Thoracic aorta (tissue), 2 donors: ENCODE results near the gene SLC22A2. TPM values are rescaled to one million over a fixed set of nuclear protein-coding genes. Genes with fewer than 3 reads are reported as not detected.

Experiments
- ATAC-seq: fragments of 150-250 bp; one replicate; pipeline ENCODE4 v1.8.0; 2017; ENCODE audit warnings: low read depth; ENCODE audit not compliant: insufficient number of reproducible peaks, low FRiP score
- DNase-seq: peaks from one replicate; pipeline ENCODE4 v3.0.0-alpha.2; 2020; ENCODE audit warnings: low spot score
- H3K27ac ChIP-seq, 2 donors: fragments of 200-600 bp; sonication (generic); 1 replicate in 1 of 2; 2 replicates in 1 of 2; pipeline ENCODE4 v1.5.1; 2016; ENCODE audit warnings: mild to moderate bottlenecking in 2 of 2, moderate library complexity in 2 of 2
- H3K27me3 ChIP-seq: fragments of 200-600 bp; sonication (generic); replicated peaks from 2 replicates; pipeline ENCODE4 v1.6.0; 2016; ENCODE audit warnings: mild to moderate bottlenecking; ENCODE audit not compliant: insufficient read depth
- H3K36me3 ChIP-seq: fragments of 200-600 bp; sonication (generic); one replicate; pipeline ENCODE4 v1.5.1; 2016
- H3K4me1 ChIP-seq, 2 donors: fragments of 200-600 bp; sonication (generic); 1 replicate in 1 of 2; 2 replicates in 1 of 2; pipeline versions ENCODE4 v1.5.1 to v1.6.0; 2016; ENCODE audit warnings: low read depth in 2 of 2, mild to moderate bottlenecking in 1 of 2; ENCODE audit not compliant: control insufficient read depth in 1 of 2
- H3K4me3 ChIP-seq: fragments of 200-600 bp; sonication (generic); 2 replicates; pipeline ENCODE4 v1.5.1; 2016; ENCODE audit warnings: mild to moderate bottlenecking
- H3K9me3 ChIP-seq: fragments of 200-600 bp; sonication (generic); 2 replicates; pipeline ENCODE4 v1.5.1; 2016
- CTCF ChIP-seq: fragments of 200-600 bp; sonication (generic); IDR thresholded peaks from one replicate; pipeline ENCODE4 v1.5.1; 2019; ENCODE audit warnings: antibody characterized with exemption
- total RNA-seq, 2 donors: library from RNA; depleted of rRNA; stranded (reverse); fragments of >200 nt; gene quantifications; one replicate each; pipeline versions ENCODE4 v1.1.0 to v1.2.3, GENCODE V29; 2016

SLC22A2 gene
- total RNA-seq, 2 donors from 2014 or later: not detected

GRCh38 chr6:160259143-160259425, 463 bp upstream of the SLC22A2 start:
- Histone ChIP-seq H3K36me3 (no peaks in the 10 kb centered on the region), H3K4me1 (peaks cover 0 to 14% of the 10 kb centered on the region in 2 donors), H3K9me3 (no peaks in the 10 kb centered on the region), H3K27me3 (no peaks in the 10 kb centered on the region), H3K27ac (no peak overlapping the region), H3K4me3 (no peak overlapping the region)
- ATAC-seq (no peak), DNase-seq (no peak)
- TF ChIP-seq CTCF: no peak

- ATAC-seq (no peak), DNase-seq (no peak)
- no peak overlapping the region for H3K27ac ChIP-seq
- H3K36me3 ChIP-seq: no peaks in the 10 kb centered on the region
- H3K4me3 ChIP-seq: no peak overlapping the region
- H3K9me3 ChIP-seq: no peaks in the 10 kb centered on the region
- TF ChIP-seq CTCF: no peak
- H3K4me1 ChIP-seq: peaks cover 0 to 14% of the 10 kb centered on the region in 2 donors
- H3K27me3 ChIP-seq: no peaks in the 10 kb centered on the region
These were observed 2.2 kb downstream of the SLC22A2 start for GRCh38 chr6:160256445-160256844.

GRCh38 chr6:160254467-160255312, 3.9 kb downstream of the SLC22A2 start:
- Histone ChIP-seq H3K9me3 (no peaks in the 10 kb centered on the region), H3K36me3 (no peaks in the 10 kb centered on the region), H3K27ac (no peak overlapping the region), H3K27me3 (no peaks in the 10 kb centered on the region), H3K4me1 (peaks cover 0 to 19% of the 10 kb centered on the region in 2 donors), H3K4me3 (no peak overlapping the region)
- ATAC-seq (no peak), DNase-seq (no peak)
- TF ChIP-seq CTCF: no peak

GRCh38 chr6:160253714-160254113, 4.9 kb downstream of the SLC22A2 start:
- no peak overlapping the region for H3K27ac ChIP-seq
- TF ChIP-seq CTCF: no peak
- no peaks in the 10 kb centered on the region for H3K36me3 ChIP-seq
- DNase-seq (no peak), ATAC-seq (no peak)
- H3K4me1 ChIP-seq: peaks cover 0 to 16% of the 10 kb centered on the region in 2 donors
- no peaks in the 10 kb centered on the region for H3K9me3 ChIP-seq
- H3K4me3 ChIP-seq: no peak overlapping the region
- no peaks in the 10 kb centered on the region for H3K27me3 ChIP-seq

- H3K4me1 ChIP-seq: peaks cover 0 to 17% of the 10 kb centered on the region in 2 donors
These were observed 5.3 kb downstream of the SLC22A2 start for GRCh38 chr6:160253292-160253691.

More at GRCh38 chr6:160253292-160253691, 5.3 kb downstream of the SLC22A2 start:
- TF ChIP-seq CTCF: no peak
- H3K27ac ChIP-seq: no peak overlapping the region
- no peak for ATAC-seq
- no peak overlapping the region for H3K4me3 ChIP-seq
- DNase-seq: no peak
- H3K9me3 ChIP-seq: no peaks in the 10 kb centered on the region
- no peaks in the 10 kb centered on the region for H3K36me3 ChIP-seq
- H3K27me3 ChIP-seq: no peaks in the 10 kb centered on the region
